IPS DF 6.9 (cell line): ENCODE data around the gene ITGAL.

Experiments
- DNase-seq: peaks from one replicate; pipeline ENCODE4 v3.0.0-alpha.2; 2013; ENCODE audit warnings: low read depth, low spot score
- H3K27ac ChIP-seq: one replicate; pipeline ENCODE4 v1.5.1; 2013; ENCODE audit warnings: low read length, control low read depth
- H3K27me3 ChIP-seq: 2 replicates; pipeline ENCODE4 v1.6.1; 2013; ENCODE audit warnings: mild to moderate bottlenecking, low read length; ENCODE audit not compliant: control insufficient read depth, insufficient read depth
- H3K36me3 ChIP-seq: 2 replicates; pipeline ENCODE4 v1.6.1; 2013; ENCODE audit warnings: low read length; ENCODE audit not compliant: control insufficient read depth, insufficient read depth
- H3K4me1 ChIP-seq: 2 replicates; pipeline ENCODE4 v1.6.1; 2013; ENCODE audit warnings: low read length; ENCODE audit not compliant: control insufficient read depth, insufficient read depth
- H3K4me3 ChIP-seq: 2 replicates; pipeline ENCODE4 v1.5.1; 2013; ENCODE audit warnings: mild to moderate bottlenecking, low read length
- H3K9me3 ChIP-seq: 2 replicates; pipeline ENCODE4 v1.6.1; 2013; ENCODE audit warnings: low read length, inconsistent platforms; ENCODE audit not compliant: control insufficient read depth, insufficient read depth
- WGBS: extraction: QIAGEN DNeasy Blood & Tissue Kit; methylation state at CpG from one replicate; pipeline ENCODE4 v1.1.7; 2013; ENCODE audit warnings: mixed read lengths, missing lambda C conversion rate; ENCODE audit not compliant: insufficient read length, insufficient coverage; 5-methylcytosine and 5-hydroxymethylcytosine counted together

The ITGAL gene

GRCh38 chr16:30491744-30492308 is 19.3 kb downstream of the ITGAL start:
- no CpG with 5 or more reads among the region's 6 CpGs for WGBS
- no peak for DNase-seq
- Histone ChIP-seq H3K4me1 (peaks cover 2% of the 10 kb centered on the region; the same call in 1 of the 2 replicates), H3K4me3 (no peak overlapping the region), H3K9me3 (no peaks in the 10 kb centered on the region), H3K36me3 (no peaks in the 10 kb centered on the region), H3K27me3 (no peaks in the 10 kb centered on the region), H3K27ac (no peak overlapping the region)

GRCh38 chr16:30493941-30494488 is 21.5 kb downstream of the ITGAL start:
- no CpG with 5 or more reads among the region's 11 CpGs for WGBS
- H3K4me3 ChIP-seq, result no peak overlapping the region
- no peaks in the 10 kb centered on the region for H3K9me3 ChIP-seq
- DNase-seq, result no peak
- H3K4me1 ChIP-seq, result peaks cover 1% of the 10 kb centered on the region; the same call in 1 of the 2 replicates
- H3K27me3 ChIP-seq, result no peaks in the 10 kb centered on the region
- H3K36me3 ChIP-seq, result no peaks in the 10 kb centered on the region
- H3K27ac ChIP-seq, result no peak overlapping the region

- Histone ChIP-seq H3K27ac (no peak overlapping the region), H3K4me1 (no peaks in the 10 kb centered on the region), H3K9me3 (no peaks in the 10 kb centered on the region), H3K4me3 (no peak overlapping the region), H3K36me3 (no peaks in the 10 kb centered on the region), H3K27me3 (no peaks in the 10 kb centered on the region)
- no CpG with 5 or more reads among the region's 12 CpGs for WGBS
- no peak for DNase-seq
These were observed 22.2 kb downstream of the ITGAL start for GRCh38 chr16:30494709-30495108.

GRCh38 chr16:30499284-30499683 is 26.7 kb downstream of the ITGAL start:
- H3K36me3 ChIP-seq, result no peaks in the 10 kb centered on the region
- no peaks in the 10 kb centered on the region for H3K4me1 ChIP-seq
- no peak overlapping the region for H3K27ac ChIP-seq
- H3K9me3 ChIP-seq, result no peaks in the 10 kb centered on the region
- H3K4me3 ChIP-seq, result no peak overlapping the region
- no CpG with 5 or more reads among the region's 8 CpGs for WGBS
- no peaks in the 10 kb centered on the region for H3K27me3 ChIP-seq
- no peak for DNase-seq

- no peaks in the 10 kb centered on the region for H3K27me3 ChIP-seq
- DNase-seq, result no peak
- no peak overlapping the region for H3K27ac ChIP-seq
- no peaks in the 10 kb centered on the region for H3K9me3 ChIP-seq
- H3K36me3 ChIP-seq, result no peaks in the 10 kb centered on the region
- WGBS, result no CpG with 5 or more reads among the region's 6 CpGs
- no peak overlapping the region for H3K4me3 ChIP-seq
- H3K4me1 ChIP-seq, result no peaks in the 10 kb centered on the region
These were observed 31.1 kb downstream of the ITGAL start for GRCh38 chr16:30503403-30504296.

GRCh38 chr16:30509081-30509765 is 36.7 kb downstream of the ITGAL start:
- H3K4me3 ChIP-seq, result no peak overlapping the region
- H3K9me3 ChIP-seq, result no peaks in the 10 kb centered on the region
- H3K4me1 ChIP-seq, result no peaks in the 10 kb centered on the region
- no peak for DNase-seq
- no peak overlapping the region for H3K27ac ChIP-seq
- no peaks in the 10 kb centered on the region for H3K27me3 ChIP-seq
- WGBS, result no CpG with 5 or more reads among the region's 4 CpGs
- no peaks in the 10 kb centered on the region for H3K36me3 ChIP-seq

GRCh38 chr16:30510376-30510938 is 37.9 kb downstream of the ITGAL start:
- DNase-seq, result no peak
- WGBS, result no CpG with 5 or more reads among the region's 4 CpGs
- no peaks in the 10 kb centered on the region for H3K9me3 ChIP-seq
- H3K27me3 ChIP-seq, result no peaks in the 10 kb centered on the region
- no peak overlapping the region for H3K27ac ChIP-seq
- H3K4me1 ChIP-seq, result no peaks in the 10 kb centered on the region
- no peak overlapping the region for H3K4me3 ChIP-seq
- H3K36me3 ChIP-seq, result no peaks in the 10 kb centered on the region

- no CpG with 5 or more reads among the region's 3 CpGs for WGBS
- H3K36me3 ChIP-seq, result no peaks in the 10 kb centered on the region
These were observed 39.0 kb downstream of the ITGAL start for GRCh38 chr16:30511509-30511908.

GRCh38 chr16:30515275-30515674 is 42.7 kb downstream of the ITGAL start:
- no peaks in the 10 kb centered on the region for H3K27me3 ChIP-seq
- no peak overlapping the region for H3K27ac ChIP-seq
- no peak for DNase-seq
- no peaks in the 10 kb centered on the region for H3K4me1 ChIP-seq
- no peaks in the 10 kb centered on the region for H3K36me3 ChIP-seq
- H3K9me3 ChIP-seq, result no peaks in the 10 kb centered on the region
- H3K4me3 ChIP-seq, result no peak overlapping the region
- WGBS, result no CpG with 5 or more reads among the region's 2 CpGs

More at GRCh38 chr16:30511509-30511908, 39.0 kb downstream of the ITGAL start:
- no peaks in the 10 kb centered on the region for H3K27me3 ChIP-seq
- H3K4me3 ChIP-seq, result no peak overlapping the region
- no peak for DNase-seq
- no peak overlapping the region for H3K27ac ChIP-seq
- no peaks in the 10 kb centered on the region for H3K9me3 ChIP-seq
- H3K4me1 ChIP-seq, result no peaks in the 10 kb centered on the region

GRCh38 chr16:30518552-30518951 is 46.0 kb downstream of the ITGAL start:
- WGBS, result no CpG with 5 or more reads among the region's 10 CpGs
- Histone ChIP-seq H3K9me3 (no peaks in the 10 kb centered on the region), H3K4me1 (no peaks in the 10 kb centered on the region), H3K27me3 (no peaks in the 10 kb centered on the region), H3K4me3 (no peak overlapping the region), H3K27ac (no peak overlapping the region), H3K36me3 (no peaks in the 10 kb centered on the region)
- no peak for DNase-seq
